ENCODE measurements around the gene SNX17. TPM values are rescaled to one million over a fixed set of nuclear protein-coding genes. Genes with fewer than 3 reads are reported as not detected.
A peak's percentile ranks its signal among the peaks of the same experiment; 100 is the strongest.

SNX17 gene
- total RNA-seq, 1 donor from 2014 or later = 90.5 TPM

- no peaks in the 10 kb centered on the region for H3K9me3 Mint-ChIP-seq (ENCODE audit: unreplicated experiment)
- no peak for DNase-seq (ENCODE audit: low spot score)
- H3K4me1 Mint-ChIP-seq (ENCODE audit: unreplicated experiment) = peaks cover 28% of the 10 kb centered on the region
- no peak for TF ChIP-seq CTCF (IDR thresholded peaks at IDR 0.05; ENCODE audit: unreplicated experiment)
- H3K27me3 Mint-ChIP-seq (ENCODE audit: unreplicated experiment) = peaks cover 12% of the 10 kb centered on the region
- peaks cover 47% of the 10 kb centered on the region for H3K36me3 Mint-ChIP-seq (ENCODE audit: low read depth, unreplicated experiment)
- peak overlapping the region; percentile 99 for H3K4me3 Mint-ChIP-seq (ENCODE audit: unreplicated experiment)
- peak overlapping the region; percentile 43 for H3K27ac Mint-ChIP-seq (ENCODE audit: unreplicated experiment)
Observed at GRCh38 chr2:27369471-27370025, 868 bp upstream of the SNX17 start.

GRCh38 chr2:27370816-27371620 is 602 bp downstream of the SNX17 start:
- peak overlapping the region; percentile 96 for H3K27ac Mint-ChIP-seq (ENCODE audit: unreplicated experiment)
- peak overlapping the region; percentile 99 for H3K4me3 Mint-ChIP-seq (ENCODE audit: unreplicated experiment)
- no peaks in the 10 kb centered on the region for H3K9me3 Mint-ChIP-seq (ENCODE audit: unreplicated experiment)
- H3K36me3 Mint-ChIP-seq (ENCODE audit: low read depth, unreplicated experiment) = peaks cover 56% of the 10 kb centered on the region
- peak; percentile 12 for DNase-seq (ENCODE audit: low spot score)
- H3K4me1 Mint-ChIP-seq (ENCODE audit: unreplicated experiment) = peaks cover 28% of the 10 kb centered on the region
- H3K27me3 Mint-ChIP-seq (ENCODE audit: unreplicated experiment) = peaks cover 12% of the 10 kb centered on the region
- TF ChIP-seq CTCF (IDR thresholded peaks at IDR 0.05; ENCODE audit: unreplicated experiment) = no peak

GRCh38 chr2:27372937-27373336 is 2.5 kb downstream of the SNX17 start:
- peaks cover 58% of the 10 kb centered on the region for H3K36me3 Mint-ChIP-seq (ENCODE audit: low read depth, unreplicated experiment)
- H3K27me3 Mint-ChIP-seq (ENCODE audit: unreplicated experiment) = peaks cover 15% of the 10 kb centered on the region
- H3K27ac Mint-ChIP-seq (ENCODE audit: unreplicated experiment) = peak overlapping the region; percentile 70
- DNase-seq (ENCODE audit: low spot score) = no peak
- no peaks in the 10 kb centered on the region for H3K9me3 Mint-ChIP-seq (ENCODE audit: unreplicated experiment)
- H3K4me3 Mint-ChIP-seq (ENCODE audit: unreplicated experiment) = peak overlapping the region; percentile 77
- peaks cover 28% of the 10 kb centered on the region for H3K4me1 Mint-ChIP-seq (ENCODE audit: unreplicated experiment)
- TF ChIP-seq CTCF (IDR thresholded peaks at IDR 0.05; ENCODE audit: unreplicated experiment) = no peak

- Mint-ChIP-seq H3K27ac (ENCODE audit: unreplicated experiment) (peak overlapping the region; percentile 42), H3K4me1 (ENCODE audit: unreplicated experiment) (peaks cover 26% of the 10 kb centered on the region)
Observed at GRCh38 chr2:27373567-27373966, 3.2 kb downstream of the SNX17 start.

More at GRCh38 chr2:27373567-27373966, 3.2 kb downstream of the SNX17 start:
- Mint-ChIP-seq H3K36me3 (ENCODE audit: low read depth, unreplicated experiment) (peaks cover 52% of the 10 kb centered on the region), H3K4me3 (ENCODE audit: unreplicated experiment) (peak overlapping the region; percentile 31), H3K9me3 (ENCODE audit: unreplicated experiment) (no peaks in the 10 kb centered on the region), H3K27me3 (ENCODE audit: unreplicated experiment) (peaks cover 17% of the 10 kb centered on the region)
- TF ChIP-seq CTCF (IDR thresholded peaks at IDR 0.05; ENCODE audit: unreplicated experiment) = no peak
- DNase-seq (ENCODE audit: low spot score) = no peak

Measured in endothelial cell (in vitro differentiated cells).